WTC11 (cell line): ENCODE measurements around the gene SLC35F5. TPM values are rescaled to one million over a fixed set of nuclear protein-coding genes. Genes with fewer than 3 reads are reported as not detected.

Source experiments
- ATAC-seq: fragments of 200-7000 bp; cut with Tn5 transposase; 2 replicates; pipeline ENCODE4 v1.10.0; 2021; ENCODE audit warnings: mild to moderate bottlenecking, moderate library complexity
- CTCF ChIA-PET: fragments of 300-600 bp; sonication (Branson Sonifier 250); formaldehyde crosslinking; loops from one replicate; lab custom pipeline; 2021; ENCODE audit warnings: antibody characterized with exemption; lab: Charles Lee
- POLR2A ChIA-PET: fragments of 350-600 bp; sonication (Branson Sonifier 250); formaldehyde crosslinking; loops from one replicate; lab custom pipeline; 2021; ENCODE audit warnings: antibody characterized with exemption; lab: Charles Lee
- DNase-seq: peaks from one replicate; pipeline ENCODE4 v3.0.0; 2021; ENCODE audit warnings: low spot score
- H3K27ac Mint-ChIP-seq: 2 replicates; pipeline ENCODE4 v1.8.0; 2021; ENCODE audit warnings: mixed read lengths
- H3K27me3 Mint-ChIP-seq: 2 replicates; pipeline ENCODE4 v1.8.0; 2021; ENCODE audit warnings: low read depth, mild to moderate bottlenecking, moderate library complexity, mixed read lengths
- H3K36me3 Mint-ChIP-seq: 2 replicates; pipeline ENCODE4 v1.8.0; 2021; ENCODE audit warnings: mixed read lengths
- H3K4me1 Mint-ChIP-seq: 2 replicates; pipeline ENCODE4 v1.8.0; 2022; ENCODE audit warnings: mixed read lengths
- H3K4me3 Mint-ChIP-seq: 2 replicates; pipeline ENCODE4 v1.8.0; 2021; ENCODE audit warnings: mild to moderate bottlenecking, moderate library complexity, mixed read lengths
- H3K9me3 Mint-ChIP-seq: 2 replicates; pipeline ENCODE4 v1.8.0; 2021; ENCODE audit warnings: mixed read lengths
- CTCF ChIP-seq: fragments of 200-600 bp; IDR thresholded peaks from 2 replicates; pipeline ENCODE4 v1.8.0; 2022; ENCODE audit warnings: antibody characterized with exemption
- ERG ChIP-seq: fragments of 250-450 bp; sonication (Bioruptor Pico); IDR thresholded peaks from 2 replicates; pipeline ENCODE4 v1.8.0; 2021; ENCODE audit warnings: mild to moderate bottlenecking
- FOXP4 ChIP-seq: sonication (generic); formaldehyde crosslinking; IDR thresholded peaks from 2 replicates; pipeline ENCODE4 v1.8.0; 2022; ENCODE audit warnings: mild to moderate bottlenecking, missing genetic modification reagents
- IRF1 ChIP-seq: sonication (generic); formaldehyde crosslinking; IDR thresholded peaks from 2 replicates; pipeline ENCODE4 v1.8.0; 2023; ENCODE audit warnings: missing genetic modification reagents
- SMAD3 ChIP-seq: sonication (generic); formaldehyde crosslinking; IDR thresholded peaks from 2 replicates; pipeline ENCODE4 v1.8.0; 2022; ENCODE audit warnings: missing genetic modification reagents, mild to moderate bottlenecking, borderline replicate concordance
- SOX15 ChIP-seq: fragments of 250-450 bp; sonication (Bioruptor Pico); IDR thresholded peaks from 2 replicates; pipeline ENCODE4 v1.9.0; 2021; ENCODE audit warnings: mild to moderate bottlenecking
- TEAD4 ChIP-seq: sonication (generic); formaldehyde crosslinking; IDR thresholded peaks from 2 replicates; pipeline ENCODE4 v1.8.0; 2022; ENCODE audit warnings: mild to moderate bottlenecking, missing genetic modification reagents
- ZNF138 ChIP-seq: sonication (generic); formaldehyde crosslinking; conservative IDR thresholded peaks from 2 replicates; pipeline ENCODE4 v1.8.1; 2022; ENCODE audit warnings: mild to moderate bottlenecking, moderate library complexity, missing genetic modification reagents
- ZNF263 ChIP-seq: sonication (generic); formaldehyde crosslinking; IDR thresholded peaks from 2 replicates; pipeline ENCODE4 v1.8.1; 2022; ENCODE audit warnings: low read depth, mild to moderate bottlenecking, moderate library complexity, missing genetic modification reagents
- ZNF423 ChIP-seq: fragments of 250-450 bp; sonication (Bioruptor Pico); IDR thresholded peaks from 2 replicates; pipeline ENCODE4 v2.1.2; 2022; ENCODE audit warnings: mild to moderate bottlenecking, moderate library complexity
- ZNF425 ChIP-seq: fragments of 250-450 bp; sonication (Bioruptor Pico); conservative IDR thresholded peaks from 2 replicates; pipeline ENCODE4 v1.9.0; 2021; ENCODE audit warnings: mild to moderate bottlenecking
- ZNF532 ChIP-seq: fragments of 250-450 bp; sonication (Bioruptor Pico); IDR thresholded peaks from 2 replicates; pipeline ENCODE4 v1.9.0; 2021; ENCODE audit warnings: mild to moderate bottlenecking, borderline replicate concordance
- ZSCAN18 ChIP-seq: fragments of 250-450 bp; sonication (Bioruptor Pico); IDR thresholded peaks from 2 replicates; pipeline ENCODE4 v2.1.2; 2022; ENCODE audit warnings: mild to moderate bottlenecking, moderate library complexity
- total RNA-seq: library from RNA; stranded (reverse); gene quantifications from 3 replicates; pipeline ENCODE4 v1.2.3, GENCODE V29; 2021

Gene SLC35F5
- total RNA-seq, 1 experiment from 2014 or later: 20.3 TPM

GRCh38 chr2:113703386-113704299, 52.8 kb downstream of the SLC35F5 start:
- H3K4me1 Mint-ChIP-seq: peaks cover 3% of the 10 kb centered on the region; the same call in 1 of the 2 replicates
- POLR2A ChIA-PET: no interaction called here

More at GRCh38 chr2:113703386-113704299, 52.8 kb downstream of the SLC35F5 start:
- CTCF ChIA-PET: no interaction called here
- H3K9me3 Mint-ChIP-seq: peaks cover 8% of the 10 kb centered on the region; the same call in 1 of the 2 replicates
- no peak overlapping the region for H3K4me3 Mint-ChIP-seq
- TF ChIP-seq FOXP4 (CRISPR knock-in tag) (no peak), TEAD4 (CRISPR knock-in tag) (no peak), ZNF263 (CRISPR knock-in tag) (no peak), SMAD3 (CRISPR knock-in tag) (no peak), ZNF138 (CRISPR knock-in tag) (no peak), ERG (CRISPR knock-in tag) (no peak), ZNF532 (no peak), ZNF425 (no peak), ZSCAN18 (no peak), SOX15 (CRISPR knock-in tag) (no peak), CTCF (no peak), IRF1 (no peak), ZNF423 (no peak)
- ATAC-seq (no peak), DNase-seq (no peak)
- H3K36me3 Mint-ChIP-seq: peaks cover 8% of the 10 kb centered on the region
- peaks cover 15% of the 10 kb centered on the region for H3K27me3 Mint-ChIP-seq
- no peak overlapping the region for H3K27ac Mint-ChIP-seq
